ENCODE data around the gene CYB5B. TPM values are rescaled to one million over a fixed set of nuclear protein-coding genes. Genes with fewer than 3 reads are reported as not detected.

Gene CYB5B
- total RNA-seq, 4 donors from 2014 or later: 40.4 to 61.5 (median 50.4) TPM

GRCh38 chr16:69451166-69451565, 26.7 kb downstream of the CYB5B start:
- no peaks in the 10 kb centered on the region for H3K36me3 ChIP-seq
- no peak overlapping the region for H3K27ac ChIP-seq
- intact Hi-C loops (cut with DNase I): no loop called here
- no peaks in the 10 kb centered on the region for H3K9me3 ChIP-seq
- 80 to 92% methylated on average over 4 of the region's 4 CpGs for WGBS, 2 donors
- DNase-seq: no peak
- H3K27me3 ChIP-seq: no peaks in the 10 kb centered on the region
- TF ChIP-seq, protein P1, sequence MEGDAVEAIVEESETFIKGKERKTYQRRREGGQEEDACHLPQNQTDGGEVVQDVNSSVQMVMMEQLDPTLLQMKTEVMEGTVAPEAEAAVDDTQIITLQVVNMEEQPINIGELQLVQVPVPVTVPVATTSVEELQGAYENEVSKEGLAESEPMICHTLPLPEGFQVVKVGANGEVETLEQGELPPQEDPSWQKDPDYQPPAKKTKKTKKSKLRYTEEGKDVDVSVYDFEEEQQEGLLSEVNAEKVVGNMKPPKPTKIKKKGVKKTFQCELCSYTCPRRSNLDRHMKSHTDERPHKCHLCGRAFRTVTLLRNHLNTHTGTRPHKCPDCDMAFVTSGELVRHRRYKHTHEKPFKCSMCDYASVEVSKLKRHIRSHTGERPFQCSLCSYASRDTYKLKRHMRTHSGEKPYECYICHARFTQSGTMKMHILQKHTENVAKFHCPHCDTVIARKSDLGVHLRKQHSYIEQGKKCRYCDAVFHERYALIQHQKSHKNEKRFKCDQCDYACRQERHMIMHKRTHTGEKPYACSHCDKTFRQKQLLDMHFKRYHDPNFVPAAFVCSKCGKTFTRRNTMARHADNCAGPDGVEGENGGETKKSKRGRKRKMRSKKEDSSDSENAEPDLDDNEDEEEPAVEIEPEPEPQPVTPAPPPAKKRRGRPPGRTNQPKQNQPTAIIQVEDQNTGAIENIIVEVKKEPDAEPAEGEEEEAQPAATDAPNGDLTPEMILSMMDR (IDR thresholded peaks at IDR 0.05): no peak
- TF ChIP-seq POLR2A (IDR thresholded peaks at IDR 0.05): no peak
- peaks cover 24% of the 10 kb centered on the region in 2 donors for H3K4me1 ChIP-seq
- no peak overlapping the region for H3K4me3 ChIP-seq (replicated peaks in 1 of 3)

DNA sequence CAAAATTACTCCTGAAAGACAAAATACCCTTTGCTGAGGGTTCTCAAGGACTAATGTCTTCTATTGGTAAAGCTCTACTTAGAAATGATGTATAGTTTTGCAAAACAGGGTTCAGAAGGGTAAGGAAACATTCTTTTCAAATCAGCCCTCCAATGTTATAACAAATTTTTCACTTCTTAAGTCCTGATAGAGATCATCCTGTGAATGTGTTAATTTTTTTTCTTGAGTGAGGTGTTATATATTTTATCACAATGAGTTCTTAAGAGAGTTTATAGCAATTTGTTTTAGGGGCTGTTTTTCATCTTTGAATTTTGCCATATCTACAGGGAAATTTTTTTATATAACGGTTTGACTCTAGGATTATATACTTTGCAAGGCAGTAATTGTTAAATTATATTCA, 29.5 kb downstream of the CYB5B start:
- intact Hi-C loops (cut with DNase I): no loop called here
- DNase-seq: no peak
- Histone ChIP-seq H3K27me3 (no peaks in the 10 kb centered on the region), H3K27ac (no peak overlapping the region), H3K4me1 (peaks cover 6 to 9% of the 10 kb centered on the region in 2 donors), H3K36me3 (no peaks in the 10 kb centered on the region), H3K9me3 (no peaks in the 10 kb centered on the region), H3K4me3 (replicated peaks in 1 of 3) (no peak overlapping the region)
- 89 to 90% methylated on average over 1 of the region's 1 CpG for WGBS, 2 donors
- TF ChIP-seq, protein P1 (IDR thresholded peaks at IDR 0.05): no peak
- TF ChIP-seq POLR2A (IDR thresholded peaks at IDR 0.05): no peak

GRCh38 chr16:69463876-69464275, 39.5 kb downstream of the CYB5B start:
- no peak for DNase-seq
- H3K27ac ChIP-seq: no peak overlapping the region
- intact Hi-C loops (cut with DNase I): no loop called here
- TF ChIP-seq POLR2A (IDR thresholded peaks at IDR 0.05): no peak
- TF ChIP-seq, protein P1 (IDR thresholded peaks at IDR 0.05): no peak
- no peaks in the 10 kb centered on the region for H3K9me3 ChIP-seq
- peaks cover 0 to 4% of the 10 kb centered on the region in 2 donors for H3K36me3 ChIP-seq
- H3K27me3 ChIP-seq: no peaks in the 10 kb centered on the region
- H3K4me3 ChIP-seq (replicated peaks in 1 of 3): no peak overlapping the region
- H3K4me1 ChIP-seq: peaks cover 24% of the 10 kb centered on the region in 2 donors

DNA sequence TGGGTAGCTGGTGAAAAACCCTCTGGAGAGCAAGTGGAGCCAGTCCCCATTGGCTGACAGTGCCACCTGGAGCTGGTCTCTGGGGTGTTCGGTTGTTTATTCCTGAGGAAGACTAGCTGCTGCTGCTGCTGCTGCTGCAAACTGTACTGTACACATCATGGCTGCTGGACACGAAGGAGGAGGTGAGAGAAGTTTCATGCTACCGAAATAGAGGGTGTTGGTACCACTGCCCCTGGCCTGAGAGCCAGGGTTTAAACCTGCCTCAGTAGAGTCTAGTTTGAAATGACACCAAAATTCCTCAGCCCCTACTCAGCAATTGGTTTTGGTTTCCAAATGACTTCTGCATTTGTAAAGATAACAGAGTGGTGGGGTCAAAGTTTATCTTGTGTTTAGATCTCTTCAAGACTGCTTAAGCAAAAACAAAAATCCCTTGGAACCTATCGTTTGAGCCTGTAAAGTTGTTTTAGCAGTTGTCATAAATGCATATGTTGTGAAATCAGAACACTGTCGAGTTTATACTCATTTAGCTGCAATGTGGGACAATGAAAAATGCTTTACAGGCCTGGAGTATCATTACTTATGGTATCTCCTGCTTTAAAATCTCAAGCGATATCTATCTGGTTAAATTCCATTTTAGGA, 40.8 kb downstream of the CYB5B start:
- TF ChIP-seq POLR2A (IDR thresholded peaks at IDR 0.05): no peak
- TF ChIP-seq, protein P1 (IDR thresholded peaks at IDR 0.05): no peak
- H3K9me3 ChIP-seq: no peaks in the 10 kb centered on the region
- DNase-seq: peak in 1 of 2 donors; percentile 20
- H3K36me3 ChIP-seq: no peaks in the 10 kb centered on the region
- H3K4me1 ChIP-seq: peaks cover 24% of the 10 kb centered on the region in 2 donors
- intact Hi-C loops (cut with DNase I): no loop called here
- H3K27me3 ChIP-seq: no peaks in the 10 kb centered on the region
- no peak overlapping the region for H3K4me3 ChIP-seq (replicated peaks in 1 of 3)
- 44 to 46% methylated on average over 6 of the region's 6 CpGs for WGBS, 2 donors
- H3K27ac ChIP-seq: peak overlapping the region in 1 of 3 donors; percentile 60

GRCh38 chr16:69465881-69466280, 41.5 kb downstream of the CYB5B start:
- H3K36me3 ChIP-seq: no peaks in the 10 kb centered on the region
- intact Hi-C loops (cut with DNase I): no loop called here
- WGBS, 2 donors: 67 to 71% methylated on average over 6 of the region's 6 CpGs
- H3K4me3 ChIP-seq (replicated peaks in 1 of 3): no peak overlapping the region
- H3K27ac ChIP-seq: peak overlapping the region in 1 of 3 donors; percentile 3
- H3K9me3 ChIP-seq: no peaks in the 10 kb centered on the region
- no peaks in the 10 kb centered on the region for H3K27me3 ChIP-seq
- no peak for DNase-seq
- no peak for TF ChIP-seq POLR2A (IDR thresholded peaks at IDR 0.05)
- TF ChIP-seq, protein P1 (IDR thresholded peaks at IDR 0.05): no peak
- peaks cover 24% of the 10 kb centered on the region in 2 donors for H3K4me1 ChIP-seq

All from thyroid gland (tissue), 4 donors.